Activated T-cell treated with anti-CD3 and anti-CD28 coated beads for 24 hours (primary cell): ENCODE results near the gene PXK.
"Not testable (repeated sequence)": the region's sequence is repeated elsewhere in the genome, so short reads cannot be mapped to it uniquely, and the experiment has no call there.

Experiments used
- DNase-seq: peaks from one replicate; pipeline ENCODE4 v3.0.0-alpha.2; 2020; ENCODE audit warnings: low read depth

PXK gene

DNA sequence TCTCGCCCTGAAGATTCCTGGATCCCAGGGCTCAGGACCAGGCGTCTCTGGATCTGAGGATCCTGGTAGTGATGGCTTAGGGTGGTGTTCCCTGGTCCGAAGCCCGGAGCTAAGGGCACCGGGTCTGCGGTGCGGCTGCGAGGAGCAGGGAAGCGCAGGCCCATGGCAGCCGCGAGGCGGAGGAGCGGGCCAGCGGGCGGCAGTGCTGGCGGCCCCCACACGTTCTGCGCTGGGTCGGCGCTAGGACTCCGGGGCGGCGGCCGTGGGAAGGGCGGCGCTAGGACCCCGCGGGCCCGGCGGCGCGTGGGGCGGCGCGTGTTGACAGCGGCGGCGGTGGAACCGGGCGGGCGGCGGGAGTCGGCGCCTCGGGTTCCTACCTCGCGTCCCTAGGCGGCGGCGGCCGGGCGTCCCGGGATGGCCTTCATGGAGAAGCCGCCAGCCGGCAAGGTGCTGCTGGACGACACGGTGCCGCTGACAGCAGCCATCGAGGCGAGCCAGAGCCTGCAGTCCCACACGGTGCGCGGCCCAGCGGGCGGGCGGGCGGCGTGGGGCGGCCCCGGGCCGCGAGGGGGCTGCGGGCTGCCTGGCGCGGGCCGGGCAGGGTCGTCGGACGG, at the start of gene PXK:
TSS of gene PXK (plus strand) at position 318 of the 614 bp plus-strand sequence. CDS start at position 415, 97 bp downstream.
- peak; percentile 72 for DNase-seq

DNA sequence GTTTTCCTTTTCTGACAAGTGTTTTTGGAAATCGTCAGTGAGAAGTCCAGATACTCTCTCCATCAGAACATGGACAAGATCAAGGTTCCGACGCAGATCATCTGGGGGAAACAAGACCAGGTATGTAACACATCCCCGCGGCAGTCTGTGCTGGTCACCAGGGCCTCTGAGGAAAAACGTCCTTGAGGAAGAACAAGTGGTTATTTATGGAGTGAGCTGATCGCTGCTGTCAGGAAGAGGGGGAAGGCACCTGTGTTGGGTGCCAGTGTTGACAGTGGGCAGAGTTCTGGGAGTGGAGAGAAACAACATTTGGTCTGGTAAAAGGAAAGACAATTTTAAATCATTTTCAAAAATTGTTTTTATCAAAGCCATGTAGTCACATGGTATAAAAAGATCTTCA, 47.4 kb upstream of the PXK start:
- no peak for DNase-seq

DNA sequence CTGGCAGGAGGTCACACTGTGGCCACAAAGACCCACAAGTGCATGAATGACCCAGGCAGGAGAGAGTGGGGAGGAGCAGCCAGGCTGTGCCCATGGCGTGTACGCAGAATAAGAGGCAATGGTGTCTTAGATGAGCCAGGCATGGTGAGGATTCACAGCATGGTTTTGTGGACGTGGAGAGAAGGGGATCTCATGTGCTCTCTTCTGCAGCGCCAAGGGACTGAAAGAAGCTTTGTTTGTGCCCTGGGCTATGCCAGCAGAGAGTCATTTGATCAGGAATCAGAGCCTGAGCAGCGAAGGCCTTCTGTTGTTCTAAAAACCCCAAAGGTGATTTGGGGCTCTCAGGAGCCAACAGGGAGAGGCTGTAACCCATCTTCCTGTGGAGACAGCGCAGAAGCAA, 45.3 kb upstream of the PXK start:
- DNase-seq, result no peak

DNA sequence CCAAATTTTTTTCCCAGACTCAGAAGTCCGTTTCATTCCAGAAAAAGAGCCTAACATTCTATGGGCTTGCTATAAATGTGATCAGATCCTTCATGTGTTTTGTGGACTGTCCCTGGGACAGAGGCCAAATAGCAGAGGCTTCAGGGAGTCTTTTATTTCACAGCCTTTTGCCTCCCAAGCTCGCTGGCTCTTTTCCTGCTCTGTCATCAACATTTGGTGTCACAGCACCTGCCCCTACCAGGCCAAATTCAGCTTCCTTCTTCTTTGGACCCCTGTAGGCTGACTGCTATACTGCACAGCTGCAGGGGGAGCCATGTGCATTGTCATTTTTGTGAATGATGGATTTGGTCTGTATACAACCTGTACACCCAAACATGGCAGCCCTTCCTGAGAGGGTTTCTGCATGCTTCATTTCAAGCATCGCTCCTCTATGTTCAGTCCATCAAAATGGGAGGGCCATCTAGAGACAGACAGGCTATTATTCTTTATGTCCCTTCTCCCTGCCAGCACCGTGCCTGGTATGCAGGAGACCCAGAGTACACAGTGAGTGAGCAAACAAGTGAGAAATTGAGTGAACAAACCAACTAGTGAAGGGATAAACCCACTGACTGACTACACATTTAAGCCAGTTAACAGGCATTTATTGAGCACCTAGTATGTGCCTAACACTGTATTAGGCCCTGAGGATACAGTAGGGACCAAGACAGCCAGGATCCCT, 44.5 kb upstream of the PXK start:
- DNase-seq, result no peak

DNA sequence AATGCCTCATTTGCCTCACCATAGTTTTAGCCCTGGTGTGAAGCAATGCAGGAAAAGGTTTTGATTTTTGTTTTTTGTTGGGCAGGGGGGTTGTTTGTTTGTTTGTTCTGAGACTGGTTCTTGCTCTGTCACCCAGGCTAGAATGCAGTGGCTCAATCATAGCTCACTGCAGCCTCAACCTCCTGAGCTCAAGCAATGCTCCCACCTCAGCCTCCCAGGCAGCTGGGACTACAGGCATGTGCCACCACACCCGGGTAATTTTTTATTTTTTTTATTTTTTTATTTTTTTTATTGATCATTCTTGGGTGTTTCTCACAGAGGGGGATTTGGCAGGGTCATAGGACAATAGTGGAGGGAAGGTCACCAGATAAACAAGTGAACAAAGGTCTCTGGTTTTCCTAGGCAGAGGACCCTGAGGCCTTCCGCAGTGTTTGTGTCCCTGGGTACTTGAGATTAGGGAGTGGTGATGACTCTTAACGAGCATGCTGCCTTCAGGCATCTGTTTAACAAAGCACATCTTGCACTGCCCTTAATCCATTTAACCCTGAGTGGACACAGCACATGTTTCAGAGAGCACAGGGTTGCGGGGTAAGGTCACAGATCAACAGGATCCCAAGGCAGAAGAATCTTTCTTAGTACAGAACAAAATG, 43.6 kb upstream of the PXK start:
- not testable (repeated sequence) for DNase-seq

DNA sequence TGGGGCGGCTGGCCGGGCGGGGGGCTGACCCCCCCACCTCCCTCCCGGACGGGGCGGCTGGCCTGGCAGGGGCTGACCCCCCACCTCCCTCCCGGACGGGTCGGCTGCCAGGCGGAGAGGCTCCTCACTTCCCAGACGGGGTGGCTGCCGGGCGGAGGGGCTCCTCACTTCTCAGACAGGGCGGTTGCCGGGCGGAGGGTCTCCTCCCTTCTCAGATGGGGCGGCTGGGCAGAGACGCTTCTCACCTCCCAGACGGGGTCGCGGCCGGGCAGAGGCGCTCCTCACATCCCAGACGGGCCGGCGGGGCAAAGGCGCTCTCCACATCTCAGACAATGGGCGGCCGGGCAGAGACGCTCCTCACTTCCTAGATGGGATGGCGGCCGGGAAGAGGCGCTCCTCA, 42.2 kb upstream of the PXK start:
- not testable (repeated sequence) for DNase-seq

DNA sequence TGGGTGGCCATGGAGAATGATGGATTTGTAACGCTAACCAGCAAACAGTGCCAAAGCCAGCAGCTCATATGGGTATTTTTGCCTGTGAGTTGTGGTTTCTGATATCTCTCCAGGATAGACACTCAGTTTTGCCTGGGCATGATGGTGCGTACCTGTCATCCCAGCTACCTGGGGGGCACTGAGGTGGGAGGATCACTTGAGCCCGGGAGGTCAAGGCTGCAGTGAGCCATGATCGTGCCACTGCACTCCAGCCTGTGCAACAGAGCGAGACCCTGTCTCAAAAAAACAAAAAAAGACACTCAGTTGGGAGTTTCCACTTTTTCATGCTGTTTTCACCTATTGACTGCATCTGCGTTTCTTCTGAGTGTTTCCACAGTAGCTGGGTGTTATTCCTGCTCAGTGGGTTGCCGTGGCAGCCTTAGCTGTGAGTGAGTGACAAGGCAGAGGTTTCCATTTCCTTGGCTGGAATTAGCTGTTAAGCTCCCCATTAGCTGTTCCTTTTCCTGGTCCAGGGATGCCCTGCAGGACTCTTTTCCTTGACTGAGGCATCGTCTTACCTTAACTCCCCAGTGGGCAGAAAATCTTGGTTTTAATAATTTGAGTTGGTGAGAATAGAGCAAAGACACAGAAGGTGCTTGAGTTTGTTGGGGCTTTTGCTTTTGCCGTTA, 40.9 kb upstream of the PXK start:
- DNase-seq, result no peak

DNA sequence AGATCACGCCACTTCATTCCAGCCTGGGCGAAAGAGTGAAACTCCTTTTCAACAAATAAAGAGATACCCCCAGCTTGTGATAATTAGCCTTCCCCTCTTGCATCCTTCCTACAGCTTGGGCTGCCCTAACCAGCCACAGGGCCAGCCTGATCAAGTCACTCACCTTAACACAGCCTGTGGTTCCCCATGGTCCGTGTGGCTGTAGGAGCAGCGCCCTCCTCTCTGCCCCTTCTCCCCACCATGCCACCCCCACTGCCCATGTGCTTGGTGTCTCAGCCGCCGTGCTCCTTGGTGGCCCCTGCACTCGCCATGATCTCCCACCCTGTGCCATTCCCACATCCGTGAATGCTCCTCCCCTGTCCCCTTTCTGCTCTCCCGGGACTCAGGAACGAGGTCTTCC, 39.8 kb upstream of the PXK start:
- no peak for DNase-seq

DNA sequence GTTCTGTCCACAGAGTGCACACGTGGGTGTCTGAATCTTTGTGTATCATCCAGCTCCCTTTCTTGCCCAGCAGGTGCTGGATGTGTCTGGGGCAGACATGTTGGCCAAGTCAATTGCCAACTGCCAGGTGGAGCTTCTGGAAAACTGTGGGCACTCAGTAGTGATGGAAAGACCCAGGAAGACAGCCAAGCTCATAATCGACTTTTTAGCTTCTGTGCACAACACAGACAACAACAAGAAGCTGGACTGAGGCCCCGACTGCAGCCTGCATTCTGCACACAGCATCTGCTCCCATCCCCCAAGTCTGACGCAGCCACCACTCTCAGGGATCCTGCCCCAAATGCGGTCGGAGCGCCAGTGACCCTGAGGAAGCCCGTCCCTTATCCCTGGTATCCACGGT, 39.2 kb upstream of the PXK start:
- no peak for DNase-seq

DNA sequence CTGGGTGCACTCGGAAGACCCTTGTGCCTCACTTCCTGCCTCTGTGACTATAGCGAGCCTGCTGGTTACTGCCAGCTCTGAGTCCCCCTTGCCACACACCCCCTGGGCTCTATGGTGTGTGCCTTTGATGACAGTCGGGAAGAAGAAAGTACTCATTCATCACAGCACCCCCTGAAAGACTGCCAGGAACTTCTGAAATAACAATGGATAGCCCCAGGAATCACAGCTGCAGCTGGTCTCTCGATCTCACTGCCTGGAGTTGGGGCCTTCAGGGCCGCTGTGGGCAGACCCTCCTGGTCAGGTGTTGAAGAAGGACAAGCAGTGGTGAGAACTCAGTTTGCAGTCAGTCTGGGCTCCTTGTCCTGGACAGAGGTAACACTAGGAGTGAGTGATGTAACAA, 36.4 kb upstream of the PXK start:
- no peak for DNase-seq

DNA sequence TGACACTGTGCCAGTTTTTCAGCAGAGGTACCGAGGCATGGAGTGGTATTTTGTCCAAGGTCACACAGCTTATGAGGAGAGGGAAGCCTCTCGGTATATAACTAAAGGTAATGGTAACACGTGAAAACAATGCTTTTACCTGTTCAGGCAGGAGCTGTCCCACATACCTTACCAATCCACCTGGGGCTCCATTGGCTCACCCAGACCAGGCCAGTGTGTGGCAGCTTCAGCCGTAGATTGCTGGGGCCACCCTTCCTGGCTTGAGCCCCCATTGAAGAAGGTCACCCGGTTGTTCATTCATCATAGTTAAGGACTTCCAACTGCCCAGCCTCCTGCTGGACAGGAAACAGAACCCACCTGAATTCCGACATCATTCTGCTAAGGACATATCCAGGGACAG, 35.8 kb upstream of the PXK start:
- DNase-seq, result no peak

DNA sequence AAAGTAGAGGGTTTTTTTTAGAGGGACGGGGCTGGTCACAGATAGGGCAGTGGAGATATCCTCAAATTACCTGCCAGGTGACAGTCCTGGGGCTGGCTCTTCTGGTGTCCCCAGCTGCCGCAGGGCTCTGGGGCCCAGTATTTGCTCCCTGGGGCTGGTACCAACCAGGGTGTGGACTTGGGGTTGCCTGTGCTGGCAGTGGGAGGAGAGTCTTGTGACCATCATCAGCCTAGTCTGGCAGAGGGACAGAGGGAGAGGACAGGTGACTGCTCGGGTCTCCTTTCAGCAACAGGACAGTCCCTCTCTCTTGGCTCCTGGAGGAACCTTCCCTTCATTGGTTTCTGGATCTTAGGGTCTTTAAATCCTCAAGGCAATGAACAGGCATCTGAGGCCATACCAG, 34.5 kb upstream of the PXK start:
- DNase-seq, result no peak

DNA sequence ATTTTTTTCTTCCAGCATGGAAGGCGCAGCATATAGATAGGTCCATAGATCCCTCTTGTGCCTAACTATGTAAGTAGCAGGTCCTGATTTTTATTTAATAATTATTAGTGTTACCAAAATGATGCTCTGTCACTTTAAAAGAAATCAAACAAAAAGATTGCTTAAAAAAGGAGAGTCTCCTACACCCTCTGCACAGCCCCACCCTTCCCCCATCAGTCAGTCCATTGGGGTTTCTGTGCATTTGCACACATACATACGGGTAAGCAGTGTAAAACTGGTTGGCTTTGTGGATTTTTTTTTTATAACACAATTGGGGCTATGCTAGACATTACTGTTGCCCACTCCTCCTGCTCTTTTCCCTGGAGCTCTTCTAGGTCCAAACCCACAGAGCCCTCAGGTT, 33.6 kb upstream of the PXK start:
- no peak for DNase-seq

DNA sequence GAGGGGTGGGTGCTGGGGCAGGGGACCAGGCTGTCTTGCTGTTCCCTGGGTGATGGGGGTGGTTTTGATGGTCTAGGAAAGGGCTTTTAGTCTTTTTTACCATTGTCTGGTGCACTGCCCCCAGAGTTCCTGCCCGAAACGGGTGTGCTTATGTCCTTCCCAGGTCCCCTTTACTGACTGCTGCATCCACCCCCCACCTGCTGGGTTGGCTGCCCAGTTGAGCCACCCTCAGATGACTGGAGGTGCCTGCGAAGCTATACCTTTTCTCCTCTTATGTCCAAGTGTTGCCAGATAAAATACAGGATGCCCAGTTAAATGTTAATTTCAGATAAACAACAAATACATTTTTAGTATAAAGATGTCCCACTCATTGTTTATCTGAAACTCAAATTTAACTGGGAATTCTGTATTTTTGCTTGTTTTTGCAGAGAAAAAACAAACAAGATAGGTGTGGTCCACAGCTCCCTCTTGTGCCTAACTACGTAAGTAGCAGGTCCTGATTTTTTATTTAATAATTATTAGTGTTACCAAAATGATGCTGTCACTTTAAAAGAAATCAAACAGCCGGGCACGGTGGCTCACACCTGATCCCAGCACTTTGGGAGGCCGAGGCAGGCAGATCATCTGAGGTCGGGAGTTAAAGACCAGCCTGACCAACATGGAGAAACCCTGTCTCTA, 32.7 kb upstream of the PXK start:
- DNase-seq, result no peak

DNA sequence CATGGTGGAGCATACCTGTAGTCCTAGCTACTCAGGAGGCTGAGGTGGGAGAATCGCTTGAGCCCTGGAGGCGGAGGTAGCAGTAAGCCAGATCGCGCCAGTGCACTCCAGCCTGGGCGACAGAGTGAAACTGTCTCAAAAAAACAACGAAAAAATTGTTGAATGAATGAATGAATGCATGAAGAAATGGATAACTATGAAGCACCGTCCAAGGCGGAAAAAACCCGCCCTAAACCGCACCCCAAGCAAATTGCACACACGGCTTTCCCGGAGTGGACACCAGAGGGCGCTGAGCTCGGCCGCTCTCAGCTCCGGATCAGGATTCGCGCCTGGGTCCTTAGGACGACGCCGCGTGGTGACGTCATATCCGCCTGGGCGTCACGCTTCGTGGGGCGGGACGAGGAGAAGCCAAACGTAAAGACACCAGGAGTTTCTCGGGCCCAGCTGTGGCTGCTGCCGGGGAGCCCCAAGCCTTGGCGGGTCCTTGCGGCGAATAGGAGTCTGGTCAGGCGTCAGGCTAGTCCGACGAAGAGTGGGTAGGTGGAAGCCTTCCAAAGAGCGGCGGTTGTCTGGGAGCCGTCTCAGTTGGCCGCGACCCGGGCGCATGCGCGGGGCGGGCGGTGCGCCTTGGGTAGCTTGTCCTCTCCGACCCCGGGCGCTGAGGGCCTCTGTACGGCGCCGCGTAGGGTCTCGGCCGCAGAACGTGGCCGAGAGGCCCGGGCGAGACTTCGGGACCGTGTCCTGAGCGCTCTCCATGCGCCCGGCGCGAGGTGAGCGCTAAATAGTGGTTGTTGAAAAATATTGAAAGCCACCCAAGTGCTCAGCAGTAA, 26.6 kb upstream of the PXK start, which contains the start of the genes HTD2 and RPP14:
TSS of gene HTD2 (plus strand) at position 639 of the 830 bp plus-strand sequence. CDS start 11,094 bp downstream, outside the sequence.
TSS of gene RPP14 (plus strand) at position 364 of the 830 bp plus-strand sequence. CDS start 4,085 bp downstream, outside the sequence.
- DNase-seq, result peak; percentile 97

DNA sequence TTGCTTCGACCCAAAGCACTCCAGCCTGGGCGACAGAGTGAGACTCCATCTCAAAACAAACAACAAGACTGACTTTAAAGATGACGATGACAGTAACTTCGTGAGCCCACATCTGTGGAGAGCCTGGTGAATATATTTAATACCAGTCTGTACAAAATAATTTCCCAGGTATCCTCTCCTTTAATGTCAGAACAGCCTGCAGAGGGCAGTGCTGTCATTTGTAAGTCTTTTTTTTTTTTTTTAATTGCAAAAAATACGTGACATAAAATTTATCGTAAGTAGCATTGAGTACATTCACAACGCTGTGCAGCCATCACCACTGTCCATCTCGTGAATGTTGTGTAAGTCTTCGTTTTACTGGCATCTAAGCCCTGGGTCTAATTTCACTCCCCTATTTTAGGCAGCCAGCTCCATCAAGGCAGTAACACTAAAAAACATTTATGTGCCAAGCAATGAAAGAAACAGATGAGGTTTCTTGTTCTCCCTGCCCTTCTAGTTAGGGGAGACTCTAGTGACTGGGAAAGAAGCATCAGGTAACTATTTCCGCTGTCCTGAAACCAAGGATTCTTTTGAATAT, 25.0 kb upstream of the PXK start:
- no peak for DNase-seq

DNA sequence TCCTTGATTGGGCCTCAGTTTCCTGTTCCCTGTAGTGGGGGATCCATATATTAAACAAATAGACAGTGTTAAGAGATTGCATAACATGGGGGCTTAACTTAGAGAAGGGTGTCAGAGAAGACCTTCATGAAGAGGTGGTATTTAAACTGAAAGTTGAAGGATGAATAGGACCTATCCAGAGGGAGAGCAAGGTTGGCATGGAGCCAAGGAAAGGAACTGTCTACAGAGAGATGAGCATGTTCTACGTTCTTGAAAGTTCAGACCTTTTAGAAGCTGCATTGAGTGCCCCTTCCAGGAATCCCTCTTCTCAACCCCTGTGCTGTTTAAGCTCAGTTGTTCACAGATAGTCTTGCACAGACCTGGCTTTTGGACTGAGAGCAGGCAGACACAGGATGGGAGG, 24.0 kb upstream of the PXK start:
- DNase-seq, result no peak

DNA sequence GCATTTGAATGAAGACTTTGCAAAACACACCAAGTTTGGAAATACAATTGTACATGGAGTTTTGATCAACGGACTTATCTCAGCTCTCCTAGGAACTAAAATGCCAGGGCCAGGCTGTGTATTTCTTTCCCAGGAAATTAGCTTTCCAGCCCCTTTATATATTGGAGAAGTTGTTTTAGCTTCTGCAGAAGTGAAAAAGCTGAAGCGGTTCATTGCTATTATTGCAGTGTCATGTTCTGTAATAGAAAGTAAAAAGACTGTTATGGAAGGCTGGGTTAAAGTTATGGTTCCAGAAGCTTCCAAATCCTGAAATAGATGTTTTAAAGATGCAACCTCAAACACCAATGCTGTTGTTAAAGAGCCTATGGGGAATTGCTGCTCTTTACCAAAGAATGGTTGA, 14.9 kb upstream of the PXK start:
- DNase-seq, result no peak

DNA sequence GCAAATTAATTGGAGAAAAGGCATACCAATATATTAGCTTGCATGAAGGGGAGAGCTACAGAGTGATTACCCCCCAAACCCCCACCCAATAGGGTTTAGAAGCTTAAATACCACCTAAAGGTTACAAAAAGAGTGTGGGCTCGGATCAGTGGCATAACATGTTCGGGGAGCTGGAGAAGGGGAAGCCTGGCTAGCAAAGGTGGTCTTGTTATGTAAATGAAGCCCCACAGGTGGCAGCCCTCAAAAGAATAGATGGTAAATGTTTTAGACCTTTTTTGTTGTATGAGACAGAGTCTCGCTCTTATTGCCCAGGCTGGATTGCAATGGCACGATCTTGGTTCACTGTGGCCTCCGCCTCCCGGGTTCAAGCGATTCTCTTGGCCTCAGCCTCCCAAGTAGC, 10.9 kb upstream of the PXK start:
- no peak for DNase-seq

DNA sequence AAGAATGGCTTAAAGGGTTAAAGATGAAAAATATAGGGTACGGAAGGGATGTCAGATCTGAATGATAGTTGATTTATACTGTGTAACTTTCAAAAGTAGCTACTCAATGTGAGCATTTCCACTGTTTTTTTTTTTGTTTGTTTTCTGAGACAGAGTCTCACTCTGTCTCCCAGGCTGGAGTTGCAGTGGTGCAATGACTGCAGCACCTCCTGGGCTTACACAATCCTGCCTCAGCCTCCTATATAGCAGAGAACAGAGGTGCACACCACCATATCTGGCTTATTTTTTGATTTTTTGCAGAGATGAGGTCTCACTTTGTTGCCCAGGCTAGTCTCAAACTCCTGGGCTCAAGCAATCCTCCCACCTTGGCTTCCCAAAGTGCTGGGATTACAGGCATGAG, 9.9 kb upstream of the PXK start:
- DNase-seq, result no peak
